Measurements from ENCODE around the gene ADCK1. TPM values are rescaled to one million over a fixed set of nuclear protein-coding genes. Genes with fewer than 3 reads are reported as not detected.

ADCK1 gene
- total RNA-seq, 2 donors from 2014 or later: 7.4 to 12.1 TPM

DNA sequence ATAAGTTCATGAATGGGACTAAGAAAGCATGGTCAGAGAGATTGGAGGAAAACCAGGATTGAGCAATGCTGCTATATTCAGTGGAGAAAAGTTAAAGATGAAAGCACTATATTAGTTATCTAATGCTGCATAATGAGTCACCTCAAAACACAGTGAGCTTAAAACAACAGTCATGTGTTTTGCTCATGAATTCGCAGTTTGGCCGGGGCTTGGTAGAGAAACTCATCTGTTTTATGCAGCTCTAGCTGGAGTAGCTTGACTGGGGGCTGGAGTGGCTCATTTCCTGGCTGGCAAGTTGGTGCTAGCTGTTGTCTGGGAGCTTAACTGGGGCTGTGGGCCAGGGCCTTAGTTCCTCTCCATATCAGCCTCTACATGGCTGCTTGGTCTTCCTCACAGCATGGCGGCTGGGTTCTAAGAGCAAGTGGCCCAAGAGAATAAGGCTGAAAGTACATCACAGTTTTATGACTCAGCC is 90.1 kb downstream of the ADCK1 start:
- no peak overlapping the region for H3K9ac ChIP-seq (ENCODE audit: low read depth in 2 of 2, low read length in 2 of 2)
- no peaks in the 10 kb centered on the region for H3K27me3 ChIP-seq
- no peak overlapping the region for H3K4me3 ChIP-seq
- H3K4me1 ChIP-seq: no peaks in the 10 kb centered on the region
- H3K9me3 ChIP-seq: no peaks in the 10 kb centered on the region
- H3K36me3 ChIP-seq: no peaks in the 10 kb centered on the region
- intact Hi-C loops (cut with DNase I): no loop called here
- DNase-seq: no peak
- H3K27ac ChIP-seq: no peak overlapping the region
- TF ChIP-seq, protein P1, sequence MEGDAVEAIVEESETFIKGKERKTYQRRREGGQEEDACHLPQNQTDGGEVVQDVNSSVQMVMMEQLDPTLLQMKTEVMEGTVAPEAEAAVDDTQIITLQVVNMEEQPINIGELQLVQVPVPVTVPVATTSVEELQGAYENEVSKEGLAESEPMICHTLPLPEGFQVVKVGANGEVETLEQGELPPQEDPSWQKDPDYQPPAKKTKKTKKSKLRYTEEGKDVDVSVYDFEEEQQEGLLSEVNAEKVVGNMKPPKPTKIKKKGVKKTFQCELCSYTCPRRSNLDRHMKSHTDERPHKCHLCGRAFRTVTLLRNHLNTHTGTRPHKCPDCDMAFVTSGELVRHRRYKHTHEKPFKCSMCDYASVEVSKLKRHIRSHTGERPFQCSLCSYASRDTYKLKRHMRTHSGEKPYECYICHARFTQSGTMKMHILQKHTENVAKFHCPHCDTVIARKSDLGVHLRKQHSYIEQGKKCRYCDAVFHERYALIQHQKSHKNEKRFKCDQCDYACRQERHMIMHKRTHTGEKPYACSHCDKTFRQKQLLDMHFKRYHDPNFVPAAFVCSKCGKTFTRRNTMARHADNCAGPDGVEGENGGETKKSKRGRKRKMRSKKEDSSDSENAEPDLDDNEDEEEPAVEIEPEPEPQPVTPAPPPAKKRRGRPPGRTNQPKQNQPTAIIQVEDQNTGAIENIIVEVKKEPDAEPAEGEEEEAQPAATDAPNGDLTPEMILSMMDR (IDR thresholded peaks at IDR 0.05): no peak

GRCh38 chr14:77890873-77891272 is 91.0 kb downstream of the ADCK1 start:
- TF ChIP-seq, protein P1 (IDR thresholded peaks at IDR 0.05): no peak
- no peak overlapping the region for H3K9ac ChIP-seq (ENCODE audit: low read depth in 2 of 2, low read length in 2 of 2)
- H3K4me1 ChIP-seq: no peaks in the 10 kb centered on the region
- H3K27me3 ChIP-seq: no peaks in the 10 kb centered on the region
- no peaks in the 10 kb centered on the region for H3K9me3 ChIP-seq
- no peaks in the 10 kb centered on the region for H3K36me3 ChIP-seq
- H3K4me3 ChIP-seq: no peak overlapping the region
- DNase-seq: no peak
- intact Hi-C loops (cut with DNase I): no loop called here
- H3K27ac ChIP-seq: no peak overlapping the region

DNA sequence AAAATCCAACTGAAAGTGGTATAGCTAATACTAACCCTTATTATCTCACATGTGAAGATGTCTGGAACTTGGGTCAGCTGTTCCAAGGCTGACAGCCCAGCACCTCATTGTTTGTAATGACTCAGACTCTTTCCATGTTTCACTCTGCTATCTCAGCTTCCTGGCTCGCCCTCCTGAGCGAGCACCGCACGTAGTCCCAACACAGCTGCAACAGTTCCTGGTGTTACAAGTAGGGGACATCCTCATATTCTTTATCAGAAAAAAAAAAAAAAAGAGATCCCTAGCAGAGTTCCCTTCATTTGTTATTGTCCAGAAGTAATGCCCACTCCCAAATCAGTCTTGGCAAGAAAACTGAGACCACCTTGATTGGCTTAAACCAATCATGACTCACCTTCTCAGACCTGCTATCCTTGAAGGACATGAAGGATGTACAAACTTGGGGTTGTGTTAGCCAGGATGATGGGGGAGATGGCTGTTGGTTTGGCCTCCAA is 92.5 kb downstream of the ADCK1 start:
- intact Hi-C loops (cut with DNase I): no loop called here
- TF ChIP-seq, protein P1 (IDR thresholded peaks at IDR 0.05): no peak
- H3K36me3 ChIP-seq: no peaks in the 10 kb centered on the region
- no peak for DNase-seq
- H3K9me3 ChIP-seq: no peaks in the 10 kb centered on the region
- no peaks in the 10 kb centered on the region for H3K27me3 ChIP-seq
- no peak overlapping the region for H3K27ac ChIP-seq
- H3K4me1 ChIP-seq: no peaks in the 10 kb centered on the region
- H3K4me3 ChIP-seq: no peak overlapping the region
- no peak overlapping the region for H3K9ac ChIP-seq (ENCODE audit: low read depth in 2 of 2, low read length in 2 of 2)

GRCh38 chr14:77892890-77893484 is 93.1 kb downstream of the ADCK1 start:
- H3K27me3 ChIP-seq: no peaks in the 10 kb centered on the region
- no peaks in the 10 kb centered on the region for H3K36me3 ChIP-seq
- no peaks in the 10 kb centered on the region for H3K4me1 ChIP-seq
- TF ChIP-seq, protein P1 (IDR thresholded peaks at IDR 0.05): no peak
- no peak for DNase-seq
- no peak overlapping the region for H3K27ac ChIP-seq
- intact Hi-C loops (cut with DNase I): no loop called here
- no peak overlapping the region for H3K4me3 ChIP-seq
- H3K9ac ChIP-seq (ENCODE audit: low read depth in 2 of 2, low read length in 2 of 2): no peak overlapping the region
- H3K9me3 ChIP-seq: no peaks in the 10 kb centered on the region

DNA sequence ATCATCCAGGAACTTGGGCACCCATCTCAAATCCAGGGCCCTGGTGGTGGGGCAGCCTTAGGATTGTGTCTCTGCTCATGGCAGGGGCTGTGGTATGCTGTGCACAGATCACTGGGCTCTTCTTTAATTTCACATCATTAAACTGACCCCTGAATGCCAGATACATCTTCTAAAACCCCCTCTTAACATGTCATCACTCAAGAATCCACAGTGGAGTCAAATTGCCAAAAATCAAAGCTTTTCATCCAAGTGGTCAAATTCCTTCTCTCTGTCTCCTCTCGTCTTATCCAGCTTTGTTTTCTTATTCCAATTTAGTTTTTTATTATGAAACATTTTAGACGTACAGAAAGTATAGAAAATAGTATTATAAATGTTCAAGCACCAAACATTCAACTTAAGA is 97.5 kb downstream of the ADCK1 start:
- H3K4me1 ChIP-seq: no peaks in the 10 kb centered on the region
- no peaks in the 10 kb centered on the region for H3K9me3 ChIP-seq
- no peak overlapping the region for H3K9ac ChIP-seq (ENCODE audit: low read depth in 2 of 2, low read length in 2 of 2)
- H3K27me3 ChIP-seq: no peaks in the 10 kb centered on the region
- TF ChIP-seq, protein P1 (IDR thresholded peaks at IDR 0.05): no peak
- H3K4me3 ChIP-seq: no peak overlapping the region
- H3K36me3 ChIP-seq: no peaks in the 10 kb centered on the region
- intact Hi-C loops (cut with DNase I): no loop called here
- no peak overlapping the region for H3K27ac ChIP-seq
- no peak for DNase-seq
